WTC11 (cell line): ENCODE data around the gene MYO18A. TPM values are rescaled to one million over a fixed set of nuclear protein-coding genes. Genes with fewer than 3 reads are reported as not detected.

ENCODE experiments used
- ATAC-seq: fragments of 200-7000 bp; cut with Tn5 transposase; 2 replicates; pipeline ENCODE4 v1.10.0; 2021; ENCODE audit warnings: mild to moderate bottlenecking, moderate library complexity
- CTCF ChIA-PET: fragments of 300-600 bp; sonication (Branson Sonifier 250); formaldehyde crosslinking; loops from one replicate; lab custom pipeline; 2021; ENCODE audit warnings: antibody characterized with exemption; lab: Charles Lee
- POLR2A ChIA-PET: fragments of 350-600 bp; sonication (Branson Sonifier 250); formaldehyde crosslinking; loops from one replicate; lab custom pipeline; 2021; ENCODE audit warnings: antibody characterized with exemption; lab: Charles Lee
- DNase-seq: peaks from one replicate; pipeline ENCODE4 v3.0.0; 2021; ENCODE audit warnings: low spot score
- H3K27ac Mint-ChIP-seq: 2 replicates; pipeline ENCODE4 v1.8.0; 2021; ENCODE audit warnings: mixed read lengths
- H3K27me3 Mint-ChIP-seq: 2 replicates; pipeline ENCODE4 v1.8.0; 2021; ENCODE audit warnings: low read depth, mild to moderate bottlenecking, moderate library complexity, mixed read lengths
- H3K36me3 Mint-ChIP-seq: 2 replicates; pipeline ENCODE4 v1.8.0; 2021; ENCODE audit warnings: mixed read lengths
- H3K4me1 Mint-ChIP-seq: 2 replicates; pipeline ENCODE4 v1.8.0; 2022; ENCODE audit warnings: mixed read lengths
- H3K4me3 Mint-ChIP-seq: 2 replicates; pipeline ENCODE4 v1.8.0; 2021; ENCODE audit warnings: mild to moderate bottlenecking, moderate library complexity, mixed read lengths
- H3K9me3 Mint-ChIP-seq: 2 replicates; pipeline ENCODE4 v1.8.0; 2021; ENCODE audit warnings: mixed read lengths
- AFF4 ChIP-seq: sonication (generic); formaldehyde crosslinking; IDR thresholded peaks from 2 replicates; pipeline ENCODE4 v1.8.1; 2023; ENCODE audit warnings: mild to moderate bottlenecking, missing genetic modification reagents, borderline replicate concordance
- ARID4B ChIP-seq: sonication (generic); formaldehyde crosslinking; IDR thresholded peaks from 2 replicates; pipeline ENCODE4 v1.8.0; 2023; ENCODE audit warnings: missing genetic modification reagents, mild to moderate bottlenecking, borderline replicate concordance
- CBFB ChIP-seq: sonication (generic); formaldehyde crosslinking; IDR thresholded peaks from 2 replicates; pipeline ENCODE4 v1.8.1; 2022; ENCODE audit warnings: mild to moderate bottlenecking, low read depth, missing genetic modification reagents
- CREM ChIP-seq: sonication (generic); formaldehyde crosslinking; IDR thresholded peaks from 2 replicates; pipeline ENCODE4 v1.8.1; 2022; ENCODE audit warnings: mild to moderate bottlenecking, missing genetic modification reagents, moderate library complexity
- E2F1 ChIP-seq: sonication (generic); formaldehyde crosslinking; IDR thresholded peaks from 2 replicates; pipeline ENCODE4 v1.8.0; 2022; ENCODE audit warnings: mild to moderate bottlenecking, missing genetic modification reagents
- ELF4 ChIP-seq: sonication (generic); formaldehyde crosslinking; IDR thresholded peaks from 2 replicates; pipeline ENCODE4 v1.8.1; 2022; ENCODE audit warnings: low read depth, mild to moderate bottlenecking, moderate library complexity, missing genetic modification reagents
- ESRRA ChIP-seq: sonication (generic); formaldehyde crosslinking; IDR thresholded peaks from 2 replicates; pipeline ENCODE4 v1.8.1; 2022; ENCODE audit warnings: mild to moderate bottlenecking, missing genetic modification reagents, borderline replicate concordance
- ETV6 ChIP-seq: sonication (generic); formaldehyde crosslinking; IDR thresholded peaks from 2 replicates; pipeline ENCODE4 v1.8.1; 2022; ENCODE audit warnings: mild to moderate bottlenecking, missing genetic modification reagents
- FOXJ3 ChIP-seq: sonication (generic); formaldehyde crosslinking; IDR thresholded peaks from 2 replicates; pipeline ENCODE4 v1.9.0; 2021; ENCODE audit warnings: missing genetic modification reagents, mild to moderate bottlenecking, borderline replicate concordance
- HMGA2 ChIP-seq: fragments of 250-450 bp; sonication (Bioruptor Pico); IDR thresholded peaks from 2 replicates; pipeline ENCODE4 v1.4.0; 2021; ENCODE audit warnings: mild to moderate bottlenecking, moderate library complexity
- HMGXB4 ChIP-seq: sonication (generic); formaldehyde crosslinking; IDR thresholded peaks from 2 replicates; pipeline ENCODE4 v1.8.1; 2023; ENCODE audit warnings: mild to moderate bottlenecking, moderate library complexity, missing genetic modification reagents
- JAZF1 ChIP-seq: fragments of 250-450 bp; sonication (Bioruptor Pico); IDR thresholded peaks from 2 replicates; pipeline ENCODE4 v1.9.0; 2021; ENCODE audit warnings: moderate library complexity, mild to moderate bottlenecking, inconsistent platforms
- MXD4 ChIP-seq: fragments of 250-450 bp; sonication (Bioruptor Pico); IDR thresholded peaks from 2 replicates; pipeline ENCODE4 v1.8.0; 2021; ENCODE audit warnings: mild to moderate bottlenecking, moderate library complexity, borderline replicate concordance
- NFE2L1 ChIP-seq: sonication (generic); formaldehyde crosslinking; IDR thresholded peaks from 2 replicates; pipeline ENCODE4 v1.8.1; 2023; ENCODE audit warnings: missing genetic modification reagents
- NFYB ChIP-seq: sonication (generic); formaldehyde crosslinking; conservative IDR thresholded peaks from 2 replicates; pipeline ENCODE4 v1.8.0; 2022; ENCODE audit warnings: low read depth, missing genetic modification reagents
- NR1H2 ChIP-seq: sonication (generic); formaldehyde crosslinking; IDR thresholded peaks from 2 replicates; pipeline ENCODE4 v1.9.0; 2021; ENCODE audit warnings: mild to moderate bottlenecking, moderate library complexity, missing genetic modification reagents
- SP1 ChIP-seq: sonication (generic); formaldehyde crosslinking; conservative IDR thresholded peaks from 2 replicates; pipeline ENCODE4 v1.8.1; 2022; ENCODE audit warnings: missing genetic modification reagents
- TCF7 ChIP-seq: sonication (generic); formaldehyde crosslinking; IDR thresholded peaks from 2 replicates; pipeline ENCODE4 v1.8.0; 2022; ENCODE audit warnings: mild to moderate bottlenecking, low read depth, missing genetic modification reagents, moderate library complexity
- TEAD4 ChIP-seq: sonication (generic); formaldehyde crosslinking; IDR thresholded peaks from 2 replicates; pipeline ENCODE4 v1.8.0; 2022; ENCODE audit warnings: mild to moderate bottlenecking, missing genetic modification reagents
- USF1 ChIP-seq: sonication (generic); formaldehyde crosslinking; IDR thresholded peaks from 2 replicates; pipeline ENCODE4 v1.8.0; 2022; ENCODE audit warnings: mild to moderate bottlenecking, missing genetic modification reagents
- ZNF138 ChIP-seq: sonication (generic); formaldehyde crosslinking; conservative IDR thresholded peaks from 2 replicates; pipeline ENCODE4 v1.8.1; 2022; ENCODE audit warnings: mild to moderate bottlenecking, moderate library complexity, missing genetic modification reagents
- ZNF232 ChIP-seq: sonication (generic); formaldehyde crosslinking; IDR thresholded peaks from 2 replicates; pipeline ENCODE4 v1.8.0; 2022; ENCODE audit warnings: mild to moderate bottlenecking, missing genetic modification reagents
- ZNF263 ChIP-seq: sonication (generic); formaldehyde crosslinking; IDR thresholded peaks from 2 replicates; pipeline ENCODE4 v1.8.1; 2022; ENCODE audit warnings: low read depth, mild to moderate bottlenecking, moderate library complexity, missing genetic modification reagents
- ZNF317 ChIP-seq: sonication (generic); formaldehyde crosslinking; IDR thresholded peaks from 2 replicates; pipeline ENCODE4 v1.8.1; 2023; ENCODE audit warnings: low read depth, mild to moderate bottlenecking, moderate library complexity, missing genetic modification reagents, borderline replicate concordance
- ZNF396 ChIP-seq: fragments of 250-450 bp; sonication (Bioruptor Pico); IDR thresholded peaks from 2 replicates; pipeline ENCODE4 v1.8.0; 2021; ENCODE audit warnings: mild to moderate bottlenecking, moderate library complexity, borderline replicate concordance
- ZNF671 ChIP-seq: fragments of 250-450 bp; sonication (Bioruptor Pico); IDR thresholded peaks from 2 replicates; pipeline ENCODE4 v1.8.0; 2021; ENCODE audit warnings: mild to moderate bottlenecking
- total RNA-seq: library from RNA; stranded (reverse); gene quantifications from 3 replicates; pipeline ENCODE4 v1.2.3, GENCODE V29; 2021

Gene MYO18A
- total RNA-seq, 1 experiment from 2014 or later = 54.9 TPM

- no peak for TF ChIP-seq AFF4 (CRISPR knock-in tag)
- TF ChIP-seq ZNF396 (CRISPR knock-in tag) = no peak
- TF ChIP-seq ZNF138 (CRISPR knock-in tag) = no peak
- no peak for TF ChIP-seq ARID4B (CRISPR knock-in tag)
- no peak for TF ChIP-seq ESRRA
- TF ChIP-seq ZNF263 (CRISPR knock-in tag) = no peak
- no peak for TF ChIP-seq HMGXB4 (CRISPR knock-in tag)
- TF ChIP-seq CREM (CRISPR knock-in tag) = no peak
- no peak for TF ChIP-seq ELF4
- TF ChIP-seq ZNF232 = no peak
Measured at GRCh38 chr17:29194669-29195068, 14.5 kb upstream of the MYO18A start (continued).

GRCh38 chr17:29193146-29193545 lies 12.9 kb upstream of the MYO18A start:
- CTCF ChIA-PET = interaction anchor here (1.1 to 1.8 kb wide), 6 partner anchors 13 to 76 kb away, joined by 3 to 10 read pairs (median 5); partner anchors contain the start of gene MYO18A

GRCh38 chr17:29190592-29191207 lies 10.5 kb upstream of the MYO18A start:
- ChIA-PET CTCF (interaction anchor here (1.1 to 2.3 kb wide), 5 partner anchors 10 to 67 kb away, joined by 3 to 16 read pairs (median 5); partner anchors contain the start of gene MYO18A), POLR2A (no interaction called here)
- no peaks in the 10 kb centered on the region for H3K36me3 Mint-ChIP-seq
- peaks cover 6% of the 10 kb centered on the region; the same call in 1 of the 2 replicates for H3K4me1 Mint-ChIP-seq
- DNase-seq (no peak), ATAC-seq (no peak)
- H3K4me3 Mint-ChIP-seq = no peak overlapping the region
- no peaks in the 10 kb centered on the region; the same call in 1 of the 2 replicates for H3K27me3 Mint-ChIP-seq
- H3K9me3 Mint-ChIP-seq = no peaks in the 10 kb centered on the region
- H3K27ac Mint-ChIP-seq = no peak overlapping the region
- TF ChIP-seq SP1 = no peak
- TF ChIP-seq JAZF1 (CRISPR knock-in tag) = no peak
- TF ChIP-seq NFYB = no peak
- no peak for TF ChIP-seq TCF7 (CRISPR knock-in tag)
- no peak for TF ChIP-seq E2F1 (CRISPR knock-in tag)
- no peak for TF ChIP-seq TEAD4 (CRISPR knock-in tag)
- TF ChIP-seq USF1 (CRISPR knock-in tag) = no peak
- no peak for TF ChIP-seq HMGA2 (CRISPR knock-in tag)

More at GRCh38 chr17:29193146-29193545, 12.9 kb upstream of the MYO18A start:
- no peaks in the 10 kb centered on the region for H3K9me3 Mint-ChIP-seq
- no peaks in the 10 kb centered on the region for H3K36me3 Mint-ChIP-seq
- no peaks in the 10 kb centered on the region; the same call in 1 of the 2 replicates for H3K27me3 Mint-ChIP-seq
- TF ChIP-seq MXD4 (CRISPR knock-in tag) = no peak
- TF ChIP-seq NFE2L1 (CRISPR knock-in tag) = no peak
- TF ChIP-seq NR1H2 (CRISPR knock-in tag) = no peak
- no peak for TF ChIP-seq ZNF671 (CRISPR knock-in tag)
- TF ChIP-seq CBFB (CRISPR knock-in tag) = no peak
- TF ChIP-seq FOXJ3 (CRISPR knock-in tag) = no peak
- TF ChIP-seq ETV6 (CRISPR knock-in tag) = no peak
- no peak for TF ChIP-seq ZNF317 (CRISPR knock-in tag)
- TF ChIP-seq, all 79 proteins: peak for 0
- Mint-ChIP-seq H3K4me1 (peaks cover 6% of the 10 kb centered on the region; the same call in 1 of the 2 replicates), H3K4me3 (no peak overlapping the region), H3K27ac (no peak overlapping the region)
- no peak for ATAC-seq
- no peak for DNase-seq
- POLR2A ChIA-PET = no interaction called here
